Vagina (tissue), 2 donors: Measurements from ENCODE around the gene POLR1D. TPM values are rescaled to one million over a fixed set of nuclear protein-coding genes. Genes with fewer than 3 reads are reported as not detected.

Source experiments
- DNase-seq, 2 donors: peaks; one replicate each; pipeline ENCODE4 v3.0.0-alpha.2; 2017; ENCODE audit errors: extremely low spot score in 2 of 2
- H3K27ac ChIP-seq: fragments of 200-600 bp; sonication (generic); one replicate; pipeline ENCODE4 v1.5.1; 2019
- H3K27me3 ChIP-seq: fragments of 200-600 bp; sonication (generic); one replicate; pipeline ENCODE4 v1.5.1; 2019
- H3K36me3 ChIP-seq, 2 donors: fragments of 200-600 bp; sonication (generic); one replicate each; pipeline ENCODE4 v1.5.1; 2017 to 2019
- H3K4me1 ChIP-seq: fragments of 200-600 bp; sonication (generic); one replicate; pipeline ENCODE4 v1.5.1; 2019
- H3K4me3 ChIP-seq, 2 donors: fragments of 200-600 bp; sonication (generic); 1 replicate in 1 of 2; 2 replicates in 1 of 2; pipeline ENCODE4 v1.5.1; 2016 to 2019
- H3K9me3 ChIP-seq: fragments of 200-600 bp; sonication (generic); one replicate; pipeline ENCODE4 v1.5.1; 2019
- CTCF ChIP-seq, 3 experiments: fragments of 450-650 bp in 2 of 3; fragments of 200-600 bp in 1 of 3; sonication (generic) in 1 of 3; IDR thresholded peaks; one replicate each; pipeline ENCODE4 v1.5.1; 2017 to 2019; ENCODE audit warnings: antibody characterized with exemption in 3 of 3, mild to moderate bottlenecking in 2 of 3, moderate library complexity in 2 of 3
- POLR2A ChIP-seq, 2 donors: fragments of 450-650 bp; IDR thresholded peaks; one replicate each; pipeline ENCODE4 v1.6.1; 2017; ENCODE audit warnings: antibody characterized with exemption in 2 of 2, mild to moderate bottlenecking in 2 of 2, moderate library complexity in 2 of 2
- POLR2AphosphoS5 ChIP-seq, 2 donors: sonication (generic); formaldehyde crosslinking; IDR thresholded peaks; one replicate each; pipeline ENCODE4 v1.9.0; 2017; ENCODE audit warnings: antibody characterized with exemption in 2 of 2, mild to moderate bottlenecking in 2 of 2, low read depth in 1 of 2; ENCODE audit not compliant: insufficient read depth in 1 of 2
- intact Hi-C: fragments of 100-400 bp; cut with DNase I; formaldehyde crosslinking; loops from one replicate; pipeline ENCODE4 v1.15.1; 2023
- total RNA-seq: library from RNA; depleted of rRNA; stranded (reverse); fragments of >200 nt; gene quantifications from one replicate; pipeline ENCODE4 v1.2.3, GENCODE V29; 2016

Gene POLR1D
- total RNA-seq, 1 donor from 2014 or later = 74.2 TPM

- no peak for DNase-seq
- TF ChIP-seq POLR2A (IDR thresholded peaks at IDR 0.05) = no peak
- Histone ChIP-seq H3K9me3 (no peaks in the 10 kb centered on the region), H3K27me3 (no peaks in the 10 kb centered on the region), H3K27ac (peak overlapping the region; percentile 25), H3K36me3 (peaks cover 0 to 7% of the 10 kb centered on the region in 2 donors), H3K4me1 (peaks cover 45% of the 10 kb centered on the region), H3K4me3 (no peak overlapping the region)
- intact Hi-C loops = no loop called here
Observed at GRCh38 chr13:27643334-27644132, 21.8 kb downstream of the POLR1D start.

GRCh38 chr13:27644302-27644701 is 22.6 kb downstream of the POLR1D start:
- Histone ChIP-seq H3K27me3 (no peaks in the 10 kb centered on the region), H3K4me3 (no peak overlapping the region), H3K27ac (peak overlapping the region; percentile 25), H3K4me1 (peaks cover 37% of the 10 kb centered on the region), H3K36me3 (peaks cover 0 to 14% of the 10 kb centered on the region in 2 donors), H3K9me3 (no peaks in the 10 kb centered on the region)
- no peak for TF ChIP-seq POLR2A (IDR thresholded peaks at IDR 0.05)
- TF ChIP-seq CTCF (IDR thresholded peaks at IDR 0.05) = no peak
- TF ChIP-seq POLR2AphosphoS5 (IDR thresholded peaks at IDR 0.05; ENCODE audit: insufficient read depth in 1 of 2, low read depth in 1 of 2) = no peak
- intact Hi-C loops = no loop called here
- no peak for DNase-seq

DNA sequence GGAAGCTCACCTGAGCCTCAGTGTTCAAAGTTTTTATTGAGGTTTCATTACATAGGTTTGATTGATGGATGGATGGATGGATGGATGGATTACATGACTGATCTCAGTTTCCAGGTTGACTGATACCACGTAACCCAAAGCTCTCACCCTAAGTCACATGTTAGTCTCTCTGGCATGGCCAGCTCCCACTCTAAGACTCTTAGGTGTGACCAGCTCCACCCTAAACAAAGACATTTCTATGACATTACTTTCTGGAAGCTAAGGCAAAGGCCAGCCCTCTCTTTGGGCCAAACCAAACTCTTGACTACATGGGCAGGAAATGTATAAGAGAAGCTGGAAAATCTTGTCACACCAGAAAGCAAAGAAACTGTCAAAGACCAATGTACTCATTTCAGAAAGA is 28.6 kb downstream of the POLR1D start:
- H3K36me3 ChIP-seq = peaks cover 0 to 33% of the 10 kb centered on the region in 2 donors
- DNase-seq = no peak
- peaks cover 19% of the 10 kb centered on the region for H3K4me1 ChIP-seq
- TF ChIP-seq POLR2AphosphoS5 (IDR thresholded peaks at IDR 0.05; ENCODE audit: insufficient read depth in 1 of 2, low read depth in 1 of 2) = no peak
- TF ChIP-seq POLR2A (IDR thresholded peaks at IDR 0.05) = no peak
- no peak for TF ChIP-seq CTCF (IDR thresholded peaks at IDR 0.05)
- H3K4me3 ChIP-seq = no peak overlapping the region
- no peak overlapping the region for H3K27ac ChIP-seq
- H3K27me3 ChIP-seq = no peaks in the 10 kb centered on the region
- no peaks in the 10 kb centered on the region for H3K9me3 ChIP-seq
- intact Hi-C loops = no loop called here

DNA sequence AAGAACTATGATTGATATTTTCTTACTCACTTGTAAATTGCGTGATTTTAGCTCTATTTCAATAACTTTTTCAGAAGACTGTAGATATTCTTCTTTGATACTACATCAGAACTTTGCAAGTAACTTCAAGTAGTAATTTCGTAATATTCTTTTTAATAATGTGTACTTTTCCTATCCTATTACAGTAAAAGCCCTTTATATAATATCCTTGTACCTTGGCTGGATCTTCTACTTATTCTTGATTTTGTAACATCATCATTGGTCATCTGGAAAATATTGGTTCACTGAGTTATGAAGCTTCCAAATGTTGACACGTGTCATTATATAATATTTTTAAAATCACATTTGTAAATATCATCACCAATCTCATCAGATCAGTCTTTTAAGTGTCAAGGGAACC is 32.4 kb downstream of the POLR1D start:
- DNase-seq = no peak
- Histone ChIP-seq H3K36me3 (peaks cover 0 to 22% of the 10 kb centered on the region in 2 donors), H3K4me1 (peaks cover 37% of the 10 kb centered on the region), H3K27me3 (no peaks in the 10 kb centered on the region), H3K9me3 (no peaks in the 10 kb centered on the region), H3K4me3 (no peak overlapping the region), H3K27ac (no peak overlapping the region)
- no peak for TF ChIP-seq POLR2A (IDR thresholded peaks at IDR 0.05)
- no peak for TF ChIP-seq POLR2AphosphoS5 (IDR thresholded peaks at IDR 0.05; ENCODE audit: insufficient read depth in 1 of 2, low read depth in 1 of 2)
- TF ChIP-seq CTCF (IDR thresholded peaks at IDR 0.05) = no peak
- intact Hi-C loops = no loop called here

GRCh38 chr13:27654816-27655215 is 33.1 kb downstream of the POLR1D start:
- peaks cover 0 to 14% of the 10 kb centered on the region in 2 donors for H3K36me3 ChIP-seq
- TF ChIP-seq CTCF (IDR thresholded peaks at IDR 0.05) (no peak), POLR2AphosphoS5 (IDR thresholded peaks at IDR 0.05; ENCODE audit: insufficient read depth in 1 of 2, low read depth in 1 of 2) (no peak), POLR2A (IDR thresholded peaks at IDR 0.05) (no peak)
- no peaks in the 10 kb centered on the region for H3K9me3 ChIP-seq
- DNase-seq = no peak
- H3K4me1 ChIP-seq = peaks cover 42% of the 10 kb centered on the region
- intact Hi-C loops = no loop called here
- no peaks in the 10 kb centered on the region for H3K27me3 ChIP-seq
- H3K27ac ChIP-seq = no peak overlapping the region
- H3K4me3 ChIP-seq = no peak overlapping the region
